K562 (cell line): Measurements from ENCODE around the gene MTHFS. TPM values are rescaled to one million over a fixed set of nuclear protein-coding genes. Genes with fewer than 3 reads are reported as not detected.
"Not testable (repeated sequence)": the region's sequence is repeated elsewhere in the genome, so short reads cannot be mapped to it uniquely, and the experiment has no call there.

Source experiments
- ATAC-seq: fragments of 200-7000 bp; cut with Tn5 transposase; 3 replicates; pipeline ENCODE4 v1.9.1; 2020; ENCODE audit warnings: moderate library complexity
- BruUV-seq: library from RNA; stranded (reverse); fragments of 400-500 nt; replicated peaks from 2 replicates; lab custom pipeline; 2021; lab: Mats Ljungman, UMichigan
- CTCF ChIA-PET: fragments of 300-600 bp; formaldehyde crosslinking; extraction: SDS; loops from one replicate; lab custom pipeline; 2021; ENCODE audit warnings: low intra/inter-chr PET ratio; lab: Yijun Ruan, JAX
- POLR2A ChIA-PET: fragments of 300-600, 350-650 bp; sonication (Branson Sonifier 250); formaldehyde crosslinking; extraction: SDS; loops from one replicate; lab custom pipeline; 2021; ENCODE audit warnings: antibody characterized with exemption, inconsistent platforms; lab: Yijun Ruan, JAX
- DNase-seq, 4 experiments: peaks; one replicate each; pipeline versions ENCODE4 v3.0.0 to v3.0.0-alpha.2; 2011 to 2018; ENCODE audit warnings: low spot score in 3 of 4, mixed read lengths in 3 of 4; ENCODE audit errors: extremely low read depth in 1 of 4
- FAIRE-seq: peaks from 2 replicates; lab custom pipeline; 2011; peaks lifted over from hg19 to GRCh38; lab: Jason Lieb, UNC
- H2AFZ ChIP-seq: 2 replicates; pipeline ENCODE4 v1.6.0; 2011; ENCODE audit warnings: low read depth, low read length, control low read depth, inconsistent platforms
- H3K27ac ChIP-seq: fragments of 200-600 bp; 3 replicates; pipeline ENCODE4 v1.8.0; 2011; ENCODE audit warnings: low read depth, mild to moderate bottlenecking, control low read depth, inconsistent platforms, low read length, moderate library complexity, mixed read lengths; ENCODE audit errors: extremely low read depth
- H3K27me3 ChIP-seq, 2 experiments: fragments of 300-600 bp in 1 of 2; 2 replicates in 1 of 2; 3 replicates in 1 of 2; pipeline versions ENCODE4 v1.6.0 to v1.8.0; 2011; ENCODE audit warnings: inconsistent platforms in 2 of 2, low read length in 2 of 2, mild to moderate bottlenecking in 1 of 2, mixed read lengths in 1 of 2, moderate library complexity in 1 of 2; ENCODE audit not compliant: control insufficient read depth in 2 of 2, insufficient read depth in 2 of 2
- H3K36me3 ChIP-seq: fragments of 300-600 bp; 3 replicates; pipeline ENCODE4 v1.8.0; 2011; ENCODE audit warnings: mild to moderate bottlenecking, low read length, inconsistent platforms; ENCODE audit not compliant: control insufficient read depth, insufficient read depth
- H3K4me1 ChIP-seq, 2 experiments: fragments of 200-600 bp in 1 of 2; replicated peaks in 1 of 2; 2 replicates in 1 of 2; 3 replicates in 1 of 2; pipeline versions ENCODE4 v1.5.1 to v1.8.0; 2011; ENCODE audit warnings: inconsistent platforms in 2 of 2, low read length in 2 of 2, mild to moderate bottlenecking in 1 of 2, mixed read lengths in 1 of 2, moderate library complexity in 1 of 2; ENCODE audit not compliant: control insufficient read depth in 2 of 2, insufficient read depth in 2 of 2
- H3K4me2 ChIP-seq: 2 replicates; pipeline ENCODE4 v1.6.1; 2011; ENCODE audit warnings: low read length, control low read depth, inconsistent platforms, mixed read lengths; ENCODE audit not compliant: insufficient read depth
- H3K4me3 ChIP-seq: fragments of 200-600 bp; sonication (generic), shearing (Covaris generic); 2 replicates; pipeline ENCODE4 v1.5.1; 2016; ENCODE audit warnings: control low read depth, inconsistent platforms
- H3K79me2 ChIP-seq: fragments of 200-600 bp; 3 replicates; pipeline ENCODE4 v1.8.0; 2011; ENCODE audit warnings: low read length, inconsistent platforms; ENCODE audit not compliant: control insufficient read depth, insufficient read depth
- H3K9ac ChIP-seq, 2 experiments: 2 replicates each; pipeline versions ENCODE4 v1.6.0 to v1.6.1; 2011; ENCODE audit warnings: low read depth in 2 of 2, low read length in 2 of 2, control low read depth in 1 of 2, inconsistent platforms in 1 of 2, mild to moderate bottlenecking in 1 of 2, mixed read lengths in 1 of 2; ENCODE audit not compliant: insufficient read depth in 1 of 2
- H3K9me1 ChIP-seq: one replicate; pipeline ENCODE4 v1.6.0; 2011; ENCODE audit warnings: inconsistent platforms, mild to moderate bottlenecking, low read length, moderate library complexity; ENCODE audit not compliant: control insufficient read depth, insufficient read depth
- H3K9me3 ChIP-seq: replicated peaks from 2 replicates; pipeline ENCODE4 v1.5.1; 2011; ENCODE audit warnings: low read depth, low read length, inconsistent platforms; ENCODE audit not compliant: control insufficient read depth, insufficient read depth
- H4K20me1 ChIP-seq: replicated peaks from 2 replicates; pipeline ENCODE4 v1.6.1; 2011; ENCODE audit warnings: low read length, inconsistent platforms, mixed read lengths; ENCODE audit not compliant: control insufficient read depth, insufficient read depth
- ARID3A ChIP-seq: IDR thresholded peaks from 2 replicates; pipeline ENCODE4 v1.6.1; 2012; ENCODE audit warnings: low read depth, low read length, improper control_type of control experiment, borderline replicate concordance
- ATF7 ChIP-seq: fragments of 450-650 bp; IDR thresholded peaks from 2 replicates; pipeline ENCODE4 v1.7.1; 2014; ENCODE audit warnings: mild to moderate bottlenecking, moderate library complexity
- KDM1A ChIP-seq, 2 experiments: fragments of 450-650 bp; IDR thresholded peaks; 2 replicates each; pipeline ENCODE4 v1.6.1; 2016; ENCODE audit warnings: mild to moderate bottlenecking in 2 of 2
- NFIC ChIP-seq: fragments of 450-650 bp; IDR thresholded peaks from 2 replicates; pipeline ENCODE4 v1.6.1; 2017; ENCODE audit warnings: mild to moderate bottlenecking, inconsistent platforms
- POLR3A ChIP-seq: IDR thresholded peaks from 2 replicates; pipeline ENCODE4 v1.6.1; 2011; ENCODE audit warnings: borderline replicate concordance, mild to moderate bottlenecking, moderate library complexity; ENCODE audit not compliant: insufficient read length, insufficient read depth; ENCODE audit errors: extremely low read depth
- RAD21 ChIP-seq, 2 experiments: fragments of 250-450 bp in 1 of 2; fragments of 450-650 bp in 1 of 2; sonication (Bioruptor Pico) in 1 of 2; formaldehyde crosslinking in 1 of 2; IDR thresholded peaks in 1 of 2; conservative IDR thresholded peaks in 1 of 2; 2 replicates each; pipeline versions ENCODE4 v1.4.0 to v1.8.0; 2020 to 2022; ENCODE audit warnings: mild to moderate bottlenecking in 2 of 2, moderate library complexity in 1 of 2
- RFX5 ChIP-seq: IDR thresholded peaks from 2 replicates; pipeline ENCODE4 v1.6.1; 2011; ENCODE audit warnings: low read depth, mild to moderate bottlenecking, improper control_type of control experiment, low read length
- RNF219 ChIP-seq: fragments of 250-450 bp; sonication (Bioruptor Pico); IDR thresholded peaks from 2 replicates; pipeline ENCODE4 v1.5.0; 2022; ENCODE audit warnings: mild to moderate bottlenecking
- SLC30A9 ChIP-seq: fragments of 250-450 bp; sonication (Bioruptor Pico); IDR thresholded peaks from 2 replicates; pipeline ENCODE4 v1.8.0; 2022; ENCODE audit warnings: mild to moderate bottlenecking, moderate library complexity
- WGBS: fragments of 100-300 bp; shearing (Covaris generic); methylation state at CpG from one replicate; pipeline ENCODE4 v1.1.6; 2016; ENCODE audit warnings: low coverage, mixed read lengths; ENCODE audit not compliant: insufficient coverage; ENCODE audit errors: missing lambda C conversion rate; 5-methylcytosine and 5-hydroxymethylcytosine counted together
- in situ Hi-C: fragments of 300-500 bp; cut with MboI; formaldehyde crosslinking; loops from 4 replicates; pipeline ENCODE4 v1.15.0; 2018; ENCODE audit warnings: inconsistent platforms, mixed read lengths
- intact Hi-C: fragments of 100-400 bp; cut with micrococcal nuclease; formaldehyde crosslinking; loops from 2 replicates; pipeline ENCODE4 v1.14.2; 2022
- polyA plus RNA-seq, 8 experiments: library from polyadenylated mRNA; depleted of rRNA in 4 of 8; stranded (reverse) in 5 of 8; unstranded in 3 of 8; fragments of >200 nt; fragmentation: Nextera tagmentation in 2 of 8; fragmentation: Illumina TruSeq in 1 of 8; extraction: Ambion mirVana in 2 of 8; extraction: Trizol in 1 of 8; gene quantifications; 2 replicates each; pipeline versions ENCODE4 v1.2.1 to v1.2.3, GENCODE V29; 2011 to 2014; ENCODE audit warnings: inconsistent platforms in 1 of 8, missing spikeins in 1 of 8
- total RNA-seq, 7 experiments: library from RNA; depleted of rRNA in 6 of 7; stranded (reverse); fragments of >200 nt in 6 of 7; fragmentation: Illumina TruSeq in 2 of 7; extraction: Trizol in 2 of 7; gene quantifications; 2 replicates each; pipeline versions ENCODE4 v1.2.1 to v1.2.3, GENCODE V29; 2011 to 2021; ENCODE audit warnings: low replicate concordance in 1 of 7

MTHFS gene
- total and polyA plus RNA-seq, 9 of the 15 experiments (the other 6 are each of a cell fraction or from before 2014, with no cell fraction given) = 17.8 to 79.3 (median 41.7) TPM

GRCh38 chr15:79938143-79938542 is 41.3 kb upstream of the MTHFS start (continued):
- TF ChIP-seq ARID3A (no peak), KDM1A (IDR thresholded peaks at IDR 0.05) (0 out of 4 replicates have a peak, but pooled peaks of 1 of the 2 experiments have one; percentile 7), RNF219 (CRISPR knock-in tag) (no peak), NFIC (peak; percentile 28; the same call in 1 of the 2 replicates), ATF7 (no peak), SLC30A9 (no peak), RAD21 (CRISPR knock-in tag; conservative IDR thresholded peaks at IDR 0.05 in 1 of 2, IDR thresholded peaks at IDR 0.05 in 1 of 2) (no peak), POLR3A (no peak), RFX5 (no peak)
- TF ChIP-seq, all 486 proteins: peak for 4

GRCh38 chr15:79935556-79936201 is 38.9 kb upstream of the MTHFS start:
- CTCF ChIA-PET, BruUV-seq: not testable (repeated sequence)
- H3K4me2 ChIP-seq = peak overlapping the region; percentile 3; the same call in 1 of the 2 replicates

More at GRCh38 chr15:79935556-79936201, 38.9 kb upstream of the MTHFS start:
- H3K9ac ChIP-seq, H3K36me3 ChIP-seq, H3K27me3 ChIP-seq, H4K20me1 ChIP-seq, H3K4me3 ChIP-seq, H3K9me3 ChIP-seq, FAIRE-seq, DNase-seq, intact Hi-C loops, H3K9me1 ChIP-seq, H3K27ac ChIP-seq, ATAC-seq, H3K79me2 ChIP-seq, in situ Hi-C loops: not testable (repeated sequence)
- WGBS = 19% methylated on average over 6 of the region's 7 CpGs
- Histone ChIP-seq H2AFZ (peak overlapping the region; percentile 74), H3K4me1 (peaks cover 0 to 12% of the 10 kb centered on the region in 2 experiments; a peak in 3 of 5 replicates)
- POLR2A ChIA-PET = interaction anchor here (0.6 to 0.9 kb wide), 2 partner anchors 13 to 57 kb away, joined by 4 to 5 read pairs; no protein-coding TSS in a partner anchor
